GM19351 (cell line): ENCODE results near the gene STRADB.
"Not testable (repeated sequence)": the region's sequence is repeated elsewhere in the genome, so short reads cannot be mapped to it uniquely, and the experiment has no call there.

Experiments used
- ATAC-seq: cut with Tn5 transposase; IDR thresholded peaks from one replicate; pipeline ENCODE4 v1.9.1; 2021; ENCODE audit warnings: mild to moderate bottlenecking, moderate library complexity; ENCODE audit not compliant: unreplicated experiment

Gene STRADB

DNA sequence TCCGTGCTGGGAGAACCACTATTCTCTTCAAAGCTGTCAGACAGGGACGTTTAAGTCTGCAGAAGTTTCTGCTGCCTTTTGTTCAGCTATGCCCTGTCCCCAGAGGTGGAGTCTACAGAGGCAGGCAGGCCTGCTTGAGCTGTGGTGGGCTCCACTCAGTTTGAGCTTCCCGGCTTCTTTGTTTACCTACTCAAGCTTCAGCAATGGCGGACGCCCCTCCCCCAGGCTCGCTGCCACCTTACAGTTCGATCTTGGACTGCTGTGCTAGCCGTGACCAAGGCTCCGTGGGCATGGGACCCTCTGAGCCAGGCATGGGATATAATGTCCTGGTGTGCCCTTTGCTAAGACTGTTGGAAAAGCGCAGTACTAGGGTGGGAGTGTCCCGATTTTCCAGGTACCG, 21.2 kb upstream of the STRADB start:
- not testable (repeated sequence) for ATAC-seq

DNA sequence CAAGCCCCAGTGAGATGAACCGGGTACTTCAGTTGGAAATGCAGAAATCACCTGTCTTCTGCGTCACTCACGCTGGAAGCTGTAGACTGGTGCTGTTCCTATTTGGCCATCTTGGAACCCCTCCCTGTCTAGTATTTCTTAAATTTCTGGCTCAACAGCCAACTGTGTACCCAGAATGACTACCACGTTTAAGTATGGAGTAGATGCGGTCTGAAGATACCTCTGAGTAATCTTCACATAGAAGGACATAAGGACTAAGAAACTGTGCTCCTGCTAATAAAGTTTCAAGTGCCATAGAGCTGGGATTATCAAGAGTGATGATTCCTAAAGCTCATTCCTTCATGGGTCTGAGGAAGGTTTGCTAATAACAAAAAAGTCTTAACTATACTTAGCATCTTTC, 20.7 kb upstream of the STRADB start:
- no peak for ATAC-seq

DNA sequence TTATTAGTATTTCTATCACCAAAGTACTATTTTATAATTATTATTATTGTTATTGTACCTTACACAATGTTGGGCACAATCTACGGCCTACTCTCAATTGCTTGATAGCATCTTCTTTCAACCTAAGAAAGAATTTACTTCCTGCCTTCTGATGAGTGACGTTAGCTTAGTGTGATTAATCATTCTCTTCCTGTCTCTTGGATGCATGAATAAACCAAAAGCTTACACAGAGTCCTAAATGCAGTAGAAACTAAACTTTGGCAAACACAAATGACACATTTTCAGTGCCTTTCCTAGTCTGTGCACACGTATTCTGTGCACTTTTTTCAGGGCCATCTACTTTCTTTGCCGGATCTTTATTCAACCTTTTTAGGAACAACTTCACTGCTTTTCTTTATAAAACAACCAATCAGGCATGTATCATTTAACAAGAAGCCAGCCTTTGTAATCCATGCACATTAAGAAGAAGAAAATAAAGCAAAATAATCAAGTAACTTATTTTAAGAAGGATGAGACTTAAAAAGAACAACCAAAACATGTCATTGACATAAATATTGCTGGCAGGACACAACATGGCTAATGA, 19.4 kb upstream of the STRADB start:
- no peak for ATAC-seq

DNA sequence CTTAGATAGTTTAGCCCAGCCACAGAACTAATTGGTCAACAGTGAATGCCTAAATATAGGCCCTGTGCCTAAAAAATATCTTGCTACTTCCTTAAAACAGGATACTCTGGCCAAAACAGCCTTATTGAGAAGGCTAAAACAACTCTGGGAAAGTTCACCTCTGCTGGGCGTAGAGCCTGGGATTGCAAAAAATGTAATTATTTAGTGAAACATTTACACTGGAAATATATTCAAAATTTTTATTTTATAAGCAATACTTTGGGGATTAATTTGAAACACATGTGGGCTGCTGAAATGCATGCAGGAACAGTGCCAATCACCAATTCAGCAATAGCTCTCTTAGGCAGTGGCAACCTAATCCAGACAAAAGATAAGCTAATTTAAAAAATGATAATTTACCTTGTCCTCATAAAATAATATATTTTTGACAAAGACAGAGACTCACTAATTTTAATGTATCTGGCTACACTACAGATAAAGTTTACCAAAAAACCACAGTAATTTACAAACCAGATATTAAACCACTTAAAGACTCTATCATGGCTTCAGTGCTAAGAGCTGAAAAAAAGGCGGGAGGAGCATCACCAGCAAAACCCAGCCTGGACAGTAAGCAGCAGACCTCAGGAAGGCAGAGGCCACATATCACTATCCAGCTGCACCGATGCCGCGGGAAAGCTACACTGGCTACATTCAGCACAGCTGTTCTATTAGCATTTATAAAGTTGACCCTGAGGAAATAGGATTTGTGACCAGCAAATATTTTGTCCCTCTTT, 18.7 kb upstream of the STRADB start:
- no peak for ATAC-seq

DNA sequence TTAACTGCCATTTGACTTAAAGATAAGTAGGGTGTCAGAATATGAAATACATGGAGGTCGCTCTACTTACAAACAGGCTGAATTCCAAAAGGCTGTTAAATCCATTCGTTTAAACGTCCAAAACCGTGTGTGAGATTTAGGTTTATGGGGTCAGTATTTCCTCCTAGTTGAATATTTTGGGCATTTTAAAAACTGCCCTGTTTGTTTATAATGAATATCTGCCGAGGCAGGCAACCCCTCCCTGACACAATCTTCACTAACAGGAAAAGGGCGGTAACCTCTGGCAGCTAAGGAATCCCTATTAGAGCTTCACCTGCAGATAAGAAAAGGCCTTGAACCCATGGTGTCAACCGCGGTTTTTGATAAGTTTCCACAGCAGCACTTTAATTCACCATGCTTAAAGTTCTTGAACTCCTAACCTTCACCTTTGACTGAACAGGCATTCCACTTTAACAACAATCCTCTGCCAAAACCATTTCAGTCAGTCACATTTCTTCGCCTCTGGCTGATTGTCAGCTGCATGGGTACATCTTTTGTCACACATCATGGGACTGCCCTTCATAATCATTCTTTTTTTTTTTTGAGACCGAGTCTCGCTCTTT, 18.0 kb upstream of the STRADB start:
- ATAC-seq: no peak

DNA sequence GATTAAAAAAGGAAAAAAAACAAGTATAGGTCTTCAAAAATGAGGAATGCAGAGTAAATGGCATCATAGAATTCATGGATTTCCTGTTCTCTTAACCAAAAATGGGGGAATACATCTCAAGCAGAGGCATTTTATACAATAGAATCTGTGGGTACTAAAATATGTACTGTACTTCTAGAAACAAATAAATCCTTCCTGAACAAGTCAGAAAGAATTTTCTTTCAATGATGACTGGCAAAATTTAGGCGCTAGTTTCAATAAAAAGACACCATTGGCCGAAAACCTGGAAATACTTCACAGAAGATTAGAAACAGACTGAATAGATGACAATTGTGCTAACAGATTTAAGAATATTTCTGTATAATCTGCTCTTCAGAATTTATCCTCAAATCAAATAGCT, 15.4 kb upstream of the STRADB start:
- no peak for ATAC-seq

DNA sequence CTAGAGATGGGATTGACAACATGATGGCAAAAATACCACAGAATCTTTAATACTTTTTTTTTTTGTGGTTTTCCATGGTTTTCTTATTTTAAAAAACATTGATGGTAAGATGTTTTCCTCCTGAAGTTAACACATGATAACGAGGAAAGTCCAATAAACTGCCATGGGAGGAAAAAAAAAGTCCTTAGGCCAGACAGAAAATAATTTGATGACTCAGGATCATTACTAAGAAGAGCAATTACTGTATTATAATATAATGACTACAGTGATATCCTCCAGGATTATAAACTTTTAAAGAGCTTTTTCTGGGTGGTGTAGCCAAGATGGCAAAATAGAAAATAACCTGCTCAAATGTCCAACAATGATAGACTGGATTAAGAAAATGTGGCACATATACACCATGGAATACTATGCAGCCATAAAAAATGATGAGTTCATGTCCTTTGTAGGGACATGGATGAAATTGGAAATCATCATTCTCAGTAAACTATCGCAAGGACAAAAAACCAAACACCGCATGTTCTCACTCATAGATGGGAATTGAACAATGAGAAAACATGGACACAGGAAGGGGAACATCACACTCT, 12.1 kb upstream of the STRADB start:
- not testable (repeated sequence) for ATAC-seq

DNA sequence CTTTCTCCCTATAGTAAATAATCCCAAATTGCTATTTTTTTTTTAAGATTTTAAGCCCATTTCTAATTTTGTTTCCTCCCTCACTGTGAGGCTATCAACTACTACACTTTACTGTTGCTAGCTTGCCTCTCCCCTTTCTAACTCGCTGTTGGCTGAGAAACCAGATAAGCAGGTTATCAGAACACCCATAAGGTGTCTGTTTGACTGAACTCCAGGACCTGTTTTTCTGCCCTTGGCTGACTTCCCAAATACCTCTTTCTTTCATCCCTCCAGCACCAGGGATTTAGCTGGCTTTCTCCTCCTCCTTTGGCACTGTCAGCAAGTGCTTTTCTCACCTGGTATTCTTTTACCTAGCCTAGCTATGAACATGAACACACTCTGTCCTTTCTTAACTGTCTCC, 11.4 kb upstream of the STRADB start:
- ATAC-seq: no peak

DNA sequence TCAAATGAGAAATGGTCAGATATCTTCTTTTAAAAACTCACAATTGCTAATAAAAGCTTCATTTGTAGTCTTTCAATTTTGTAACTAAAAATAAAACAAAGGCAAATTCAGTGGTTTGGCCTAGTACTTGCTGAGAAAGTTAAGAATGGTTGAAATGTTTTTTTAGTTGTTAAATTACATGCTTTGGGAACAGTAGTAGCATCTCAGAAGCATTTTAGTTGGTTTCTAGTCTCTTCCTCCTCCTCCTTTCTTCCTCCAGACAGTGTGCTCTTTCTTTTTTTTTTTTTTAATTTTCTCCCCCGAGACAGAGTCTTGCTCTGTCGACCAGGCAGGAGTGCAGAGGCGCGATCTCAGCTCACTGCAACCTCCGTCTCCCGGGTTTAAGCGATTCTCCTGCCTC, 10.1 kb upstream of the STRADB start:
- no peak for ATAC-seq

DNA sequence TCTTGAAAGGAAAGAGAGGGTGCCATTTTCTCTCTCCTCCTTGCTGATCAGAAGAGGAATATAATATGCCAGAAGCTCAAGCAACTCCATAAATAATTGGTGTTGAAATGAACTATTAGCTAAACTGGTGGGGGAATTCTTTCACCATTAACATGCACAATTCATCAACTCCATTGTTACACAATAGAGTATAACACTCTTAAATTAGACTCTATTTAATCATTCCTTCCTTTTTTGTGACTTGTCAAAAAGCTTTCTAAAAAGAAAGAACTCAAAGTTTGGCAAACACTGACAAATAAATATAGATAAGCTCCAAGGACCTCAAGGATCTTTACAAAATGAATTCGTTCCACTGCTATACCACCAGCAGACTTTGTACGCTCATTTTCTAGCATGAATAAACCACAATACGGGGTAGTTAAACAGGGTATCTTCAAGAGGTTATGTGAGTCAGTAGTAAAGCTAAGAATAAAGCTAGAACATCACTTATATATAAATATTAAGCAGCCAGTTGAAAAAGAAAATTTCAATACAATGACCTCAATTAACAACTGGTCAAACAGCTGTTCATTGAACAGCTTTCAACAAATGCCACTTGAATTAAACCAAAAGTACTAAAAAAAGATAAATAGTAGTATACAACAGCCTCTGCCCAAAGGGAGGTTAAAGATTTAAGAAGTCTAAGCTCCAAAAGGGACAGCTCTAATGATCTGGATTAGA, 6.6 kb upstream of the STRADB start:
- no peak for ATAC-seq

DNA sequence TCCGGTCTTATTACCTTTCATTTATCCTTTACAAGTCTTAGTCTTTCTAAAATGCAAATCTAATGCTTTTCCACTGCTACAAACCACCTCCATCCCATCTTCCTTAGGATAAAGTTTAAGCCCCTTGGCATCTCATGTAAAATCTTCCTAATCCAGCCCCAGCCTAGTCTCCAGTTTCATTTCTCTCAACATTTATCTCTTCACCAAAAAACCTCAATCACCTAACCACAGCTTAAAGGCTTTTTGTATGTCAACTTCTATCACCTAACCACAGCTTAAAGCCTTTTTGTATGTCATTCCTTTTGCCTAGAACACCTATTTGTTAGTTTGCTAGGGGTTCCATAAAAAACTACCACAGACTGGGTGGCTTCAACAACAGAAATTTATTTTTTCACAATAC, 4.5 kb upstream of the STRADB start:
- ATAC-seq: no peak

DNA sequence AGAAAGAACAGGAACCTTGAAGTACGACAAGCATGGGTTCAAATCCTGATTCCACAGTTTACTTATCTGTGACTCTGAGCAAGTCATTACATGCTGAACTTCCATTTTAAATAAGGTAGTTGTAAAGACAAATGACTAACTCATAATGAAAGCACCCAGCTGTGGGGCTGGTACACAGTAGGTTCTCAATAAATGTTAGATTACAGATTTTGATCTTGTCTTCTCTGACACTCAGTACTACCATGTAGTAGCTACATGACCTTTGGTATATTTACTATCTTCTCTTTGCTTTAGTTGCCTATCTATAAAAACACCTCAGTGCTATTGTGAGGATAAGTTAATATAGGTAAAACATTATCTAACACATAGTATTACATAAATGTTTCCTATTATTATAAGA, 3.5 kb upstream of the STRADB start:
- ATAC-seq: no peak

DNA sequence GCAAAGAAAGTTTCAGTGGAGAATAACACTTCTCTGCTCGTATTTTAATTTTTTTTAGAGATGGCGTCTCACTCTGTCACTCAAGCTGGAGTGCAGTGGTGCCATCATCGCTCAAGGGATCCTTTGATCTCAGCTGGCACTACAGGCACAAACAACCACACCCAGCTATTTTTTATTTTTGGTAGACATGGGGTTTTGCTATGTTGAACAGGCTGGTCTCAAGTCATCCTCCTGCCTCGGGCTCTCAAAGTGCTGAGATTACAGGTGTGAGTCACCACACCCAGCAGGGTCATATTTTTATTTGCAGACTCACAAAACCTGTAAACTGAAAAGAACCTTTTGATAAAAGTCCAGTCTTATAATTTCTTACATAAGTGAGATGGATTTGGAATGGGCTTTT, 2.8 kb upstream of the STRADB start:
- no peak for ATAC-seq

DNA sequence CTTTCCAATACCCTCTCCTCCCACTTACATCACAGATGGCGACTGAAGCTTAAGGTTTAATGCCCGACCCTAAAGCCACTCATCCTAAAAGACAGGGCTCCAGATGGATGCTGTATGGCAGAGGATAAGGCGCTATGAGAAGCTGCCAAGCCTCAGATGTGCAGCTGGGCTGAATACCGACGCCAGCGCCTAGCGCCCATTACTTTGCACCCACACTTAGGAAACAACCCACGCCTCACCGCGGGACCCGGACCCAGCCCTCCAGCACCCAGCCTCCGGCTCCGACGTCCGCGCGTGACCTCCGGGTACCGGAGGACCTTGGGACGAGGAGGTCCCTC, 617 bp upstream of the STRADB start:
- ATAC-seq: no peak

DNA sequence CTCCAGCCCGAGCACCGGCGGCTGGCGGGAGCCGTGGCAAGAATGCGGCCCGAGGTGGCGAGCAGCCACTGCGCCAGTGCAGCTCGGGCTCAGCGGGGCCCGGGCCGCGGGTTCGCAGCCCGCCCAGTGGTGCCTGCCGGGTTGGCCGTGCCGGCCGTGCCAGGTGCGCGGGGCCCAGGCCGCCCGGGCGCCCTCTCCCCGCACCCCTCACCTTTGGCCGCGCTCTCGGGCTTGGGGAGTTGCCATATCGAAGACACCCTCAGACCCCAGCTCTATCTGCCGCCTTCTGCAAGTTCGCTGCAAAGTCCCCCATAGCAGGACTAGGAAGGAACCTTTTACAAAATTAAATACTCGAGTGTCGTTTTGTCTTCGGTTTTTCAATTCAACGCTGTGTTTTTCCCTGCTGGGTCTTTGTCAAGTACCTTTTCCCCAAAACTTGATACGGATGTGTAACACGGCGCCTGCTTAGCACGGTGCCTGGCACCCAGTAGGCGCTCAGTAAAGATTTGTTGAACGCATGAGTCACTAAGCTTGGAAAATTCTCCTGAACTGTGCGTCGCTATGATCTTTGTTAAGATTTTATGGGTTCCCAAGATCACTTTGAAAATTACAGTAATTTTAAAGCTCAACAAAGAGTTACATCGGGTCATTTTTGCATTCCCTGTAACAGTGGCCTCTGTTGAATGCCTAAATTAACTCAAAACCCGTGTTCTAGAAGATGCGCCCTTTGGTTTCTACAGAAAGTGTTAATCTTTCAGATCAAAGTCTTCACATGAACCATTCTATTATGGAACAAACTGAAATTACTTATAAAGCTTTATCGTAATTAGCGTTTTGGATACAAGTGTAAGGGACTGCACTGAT, 750 bp downstream of the STRADB start:
- ATAC-seq: peak; percentile 30

DNA sequence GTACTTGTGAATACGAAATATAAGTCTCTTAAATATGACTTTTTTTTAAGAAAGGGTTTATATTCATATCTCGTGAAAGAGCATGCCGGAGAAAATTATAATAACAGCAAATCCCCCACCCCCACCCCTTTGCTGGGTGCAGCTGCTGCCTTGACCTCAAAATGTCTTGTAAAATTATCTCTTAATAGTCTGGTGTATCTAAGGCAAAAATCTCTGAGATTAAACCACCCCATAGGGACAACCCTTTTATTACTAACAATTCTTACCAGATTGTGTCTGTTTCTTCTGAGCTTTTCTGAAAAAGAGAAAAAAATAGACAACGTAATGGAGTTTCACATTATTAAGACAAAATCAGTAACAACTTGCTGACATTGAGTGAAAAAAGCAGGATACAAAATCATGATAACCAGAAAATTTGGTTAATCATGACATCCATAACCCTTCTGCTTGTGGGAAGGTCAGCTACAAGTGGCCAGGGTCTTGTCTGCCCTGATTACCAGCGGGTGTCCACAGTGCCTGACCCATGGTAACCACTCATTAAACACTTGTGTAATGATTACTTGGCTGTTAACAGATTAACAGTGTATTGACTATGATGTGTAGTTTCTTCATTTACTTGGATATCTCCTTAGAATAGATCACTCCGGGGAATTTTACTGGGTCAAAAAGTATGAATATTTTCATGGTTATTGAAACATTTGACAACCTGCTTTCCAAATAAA, 1.5 kb downstream of the STRADB start:
- no peak for ATAC-seq

DNA sequence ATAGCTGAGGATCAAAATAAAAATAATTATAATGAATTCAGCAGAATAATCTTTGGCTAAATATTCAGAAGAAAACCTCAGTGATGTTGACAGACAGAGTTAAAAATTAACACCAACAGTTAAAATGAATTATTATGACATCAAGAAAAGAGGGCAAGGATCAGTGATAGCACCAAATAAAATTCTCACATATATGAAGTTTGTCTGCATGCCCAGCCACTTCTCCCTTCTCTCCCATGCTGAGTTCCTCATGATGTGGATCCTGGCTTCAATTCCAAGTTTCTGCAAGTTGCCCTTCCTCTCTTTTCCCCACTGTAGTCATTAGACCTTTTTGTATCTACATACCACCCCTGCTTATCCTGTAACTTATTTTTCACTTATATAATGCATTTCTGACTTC, 6.8 kb downstream of the STRADB start:
- ATAC-seq: no peak

DNA sequence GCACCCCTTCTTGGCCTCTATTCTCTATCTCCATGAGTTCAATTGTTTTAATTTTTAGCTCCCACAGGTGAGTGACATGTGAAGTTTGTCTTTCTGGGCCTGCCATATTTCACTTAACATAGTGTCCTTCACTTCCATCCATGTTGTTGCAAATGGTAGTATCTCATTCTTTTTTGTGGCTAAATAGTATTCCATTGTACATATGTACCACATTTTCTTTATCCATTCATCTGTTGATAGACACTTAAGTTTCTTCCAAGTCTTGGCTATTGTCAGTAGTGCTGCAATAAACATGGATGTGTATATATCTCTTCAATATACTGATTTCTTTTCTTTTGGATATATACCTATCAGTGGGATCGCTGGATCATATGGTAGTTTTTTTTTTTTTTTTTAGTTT, 9.0 kb downstream of the STRADB start:
- ATAC-seq: no peak

DNA sequence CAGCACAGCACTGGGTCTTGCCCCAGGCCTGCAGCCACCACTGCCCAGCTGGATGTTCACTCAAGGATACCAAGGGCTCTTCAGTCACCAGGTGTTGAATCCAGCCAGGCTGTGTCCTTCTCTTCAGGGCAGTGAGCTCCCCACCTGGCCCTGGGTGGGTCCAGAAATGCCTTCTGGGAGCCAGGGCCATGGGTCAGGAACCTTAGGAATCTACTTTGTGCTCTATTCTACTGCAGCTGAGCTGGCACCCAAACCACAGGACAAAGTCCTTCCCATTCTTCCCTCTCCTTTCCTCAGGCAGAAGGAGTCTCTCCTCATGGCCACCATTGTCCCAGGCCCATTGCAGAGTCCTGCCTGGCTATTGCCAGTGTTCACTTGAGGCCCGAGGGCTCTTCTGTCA, 13.0 kb downstream of the STRADB start:
- ATAC-seq: no peak

DNA sequence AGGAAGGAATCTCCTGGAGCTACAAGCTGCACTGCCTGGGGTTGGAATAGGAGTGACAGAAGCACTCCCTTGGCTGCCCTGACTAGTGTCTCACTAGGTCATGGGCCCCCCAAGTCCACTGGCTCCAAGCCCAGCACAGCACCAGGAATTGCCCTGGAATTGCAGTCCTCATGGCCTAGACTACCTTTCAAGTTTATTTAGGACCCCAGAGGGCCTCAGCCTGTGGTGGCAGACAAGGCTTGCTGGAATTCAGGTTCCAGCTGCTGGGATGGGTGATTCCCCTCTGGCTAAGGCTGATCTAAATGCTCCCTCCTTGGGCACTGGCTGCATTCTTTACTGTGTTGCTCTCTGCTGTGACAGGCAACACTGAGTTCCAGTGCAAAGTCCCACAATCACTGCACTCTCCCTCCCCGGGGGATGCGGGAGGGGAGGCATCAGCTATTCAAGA, 14.0 kb downstream of the STRADB start:
- ATAC-seq: no peak
